ENCODE measurements around the gene CRYBA2. TPM values are rescaled to one million over a fixed set of nuclear protein-coding genes. Genes with fewer than 3 reads are reported as not detected.
A peak's percentile ranks its signal among the peaks of the same experiment; 100 is the strongest.

CRYBA2 gene
- total and polyA plus RNA-seq, 2 of the 8 experiments (the other 6 are each of a cell fraction or from before 2014, with no cell fraction given), result not detected

DNA sequence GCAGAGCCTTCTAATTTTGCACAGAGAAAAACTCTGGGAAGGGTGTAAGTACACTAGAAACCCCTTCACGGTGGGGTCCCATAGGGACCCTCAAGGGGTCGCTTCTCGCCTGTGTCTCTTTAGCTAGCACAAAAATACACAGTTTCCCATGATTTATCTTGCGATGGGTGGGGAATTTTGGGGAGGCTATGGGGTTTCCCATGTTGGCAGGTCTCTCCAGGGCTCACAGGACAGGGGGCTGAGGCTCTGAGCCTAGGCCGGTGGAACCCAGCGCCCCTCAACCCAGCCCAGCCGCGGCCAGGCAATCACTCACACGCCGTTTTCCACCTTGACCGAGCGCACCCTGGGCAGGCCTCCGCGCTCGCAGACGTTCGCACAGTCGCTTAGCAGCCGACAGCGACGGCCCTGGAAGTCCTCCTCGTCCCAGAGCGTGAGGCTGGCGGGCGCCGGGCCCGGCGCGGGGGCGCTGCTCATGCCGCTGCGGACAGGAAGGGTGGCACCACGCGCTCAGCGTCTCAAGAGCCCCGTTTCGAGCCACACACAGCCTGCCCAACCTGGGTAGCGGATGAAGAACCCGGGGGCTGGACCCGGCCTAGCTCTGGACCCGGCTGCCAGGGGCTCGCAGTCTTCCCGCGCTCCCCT, 398 bp downstream of the CRYBA2 start:
- TF ChIP-seq RNF2 (IDR thresholded peaks at IDR 0.05; ENCODE audit: borderline replicate concordance, low read depth, low read length, missing control alignments, poor library complexity, severe bottlenecking) (peak; percentile 82), RFX5 (IDR thresholded peaks at IDR 0.05; ENCODE audit: borderline replicate concordance, low read depth, low read length) (no peak), SUZ12 (IDR thresholded peaks at IDR 0.05; ENCODE audit: low read length) (peak; percentile 94)
- TF ChIP-seq, protein P1, sequence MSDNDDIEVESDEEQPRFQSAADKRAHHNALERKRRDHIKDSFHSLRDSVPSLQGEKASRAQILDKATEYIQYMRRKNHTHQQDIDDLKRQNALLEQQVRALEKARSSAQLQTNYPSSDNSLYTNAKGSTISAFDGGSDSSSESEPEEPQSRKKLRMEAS (IDR thresholded peaks at IDR 0.05), result 0 out of 2 replicates have a peak, but pooled peaks have one; percentile 33
- Histone ChIP-seq H3K27me3 (replicated peaks in 1 of 4; ENCODE audit: control insufficient read depth in 3 of 4, extremely low read depth in 1 of 4, insufficient read depth in 3 of 4, low read length in 3 of 4) (peaks cover 98 to 100% (median 100%) of the 10 kb centered on the region in 4 experiments), H3K9ac (replicated peaks in 1 of 4; ENCODE audit: extremely low read depth in 1 of 4, low read depth in 3 of 4, low read length in 3 of 4) (no peak overlapping the region), H3K23ac (ENCODE audit: insufficient read length) (no peak overlapping the region), H2BK5ac (ENCODE audit: low read depth, low read length) (no peak overlapping the region), H3K18ac (ENCODE audit: extremely low read depth, low read length) (no peak overlapping the region; the same call in none of the 2 replicates), H3K4ac (replicated peaks; ENCODE audit: insufficient read length, low read depth, low read length) (no peak overlapping the region), H3K36me3 (ENCODE audit: control insufficient read depth in 2 of 4, insufficient read depth in 4 of 4, low read length in 3 of 4) (peaks cover 0 to 6% (median 0%) of the 10 kb centered on the region in 4 experiments; a peak in 1 of 8 replicates), H2BK12ac (ENCODE audit: low read depth, low read length) (peak overlapping the region; percentile 68; the same call in 1 of the 2 replicates), H3K9me3 (ENCODE audit: insufficient read depth in 2 of 2, low read depth in 1 of 2, low read length in 1 of 2) (no peaks in the 10 kb centered on the region), H2BK120ac (replicated peaks; ENCODE audit: low read depth, low read length) (no peak overlapping the region), H2BK15ac (ENCODE audit: low read length) (no peak overlapping the region), H3K27ac (ENCODE audit: low read depth, low read length) (no peak overlapping the region), H2BK20ac (ENCODE audit: low read length) (no peak overlapping the region), H3K79me1 (ENCODE audit: low read depth, low read length) (no peaks in the 10 kb centered on the region), H3K4me1 (replicated peaks in 1 of 4; ENCODE audit: control insufficient read depth in 3 of 4, insufficient read depth in 4 of 4, low read length in 3 of 4) (peaks cover 0 to 21% (median 7%) of the 10 kb centered on the region in 4 experiments; a peak in 6 of 7 replicates), H3K14ac (ENCODE audit: insufficient read length) (no peak overlapping the region), H2AK5ac (ENCODE audit: low read depth, low read length) (no peak overlapping the region), H3K23me2 (ENCODE audit: low read depth, low read length) (peaks cover 2% of the 10 kb centered on the region; the same call in 1 of the 2 replicates), H3K56ac (replicated peaks; ENCODE audit: insufficient read length, low read depth, low read length) (no peak overlapping the region), H3K4me2 (ENCODE audit: insufficient read depth in 1 of 2, low read depth in 2 of 2, low read length in 2 of 2) (peak overlapping the region; percentile 59 to 64; a peak in 3 of 4 replicates), H2AFZ (ENCODE audit: low read length) (no peak overlapping the region), H4K20me1 (replicated peaks in 1 of 2; ENCODE audit: control insufficient read depth in 1 of 2, insufficient read depth in 2 of 2, low read length in 2 of 2) (peaks cover 29 to 35% of the 10 kb centered on the region in 2 experiments), H3K4me3 (ENCODE audit: extremely low read depth in 1 of 4, insufficient read depth in 2 of 4, low read depth in 3 of 4, low read length in 4 of 4) (peak overlapping the region in 3 of 4 experiments; percentile 8 to 42 (median 26); a peak in 4 of 8 replicates), H3K79me2 (ENCODE audit: control insufficient read depth in 1 of 2, insufficient read depth in 2 of 2, low read length in 2 of 2) (no peaks in the 10 kb centered on the region), H4K91ac (replicated peaks; ENCODE audit: insufficient read length, low read length) (no peak overlapping the region), H4K8ac (ENCODE audit: extremely low read depth, insufficient read depth, low read length) (peak overlapping the region; percentile 83; the same call in 1 of the 2 replicates), H4K5ac (ENCODE audit: insufficient read length, low read depth, low read length) (no peak overlapping the region)
- POLR2A ChIA-PET (ENCODE audit: partially characterized antibody), result interaction anchor here (1.2 kb wide), 1 partner anchor 8 kb away, joined by 3 read pairs; no protein-coding TSS in a partner anchor
- FAIRE-seq, result no peak
- no peak for DNase-seq (ENCODE audit: low read depth in 1 of 2, low spot score in 2 of 2)
- CTCF ChIA-PET (ENCODE audit: partially characterized antibody), result interaction anchor here (0.9 to 19.5 kb wide), 7 partner anchors 14 to 118 kb away, joined by 3 to 284 read pairs (median 92); partner anchors contain the start of gene FEV
- WGBS, 2 experiments (ENCODE audit: extremely low coverage in 1 of 2, insufficient coverage in 1 of 2, insufficient read length in 1 of 2, insufficient replicate concordance in 2 of 2, low coverage in 1 of 2, low lambda C conversion rate in 2 of 2, missing lambda C conversion rate in 1 of 2), result 8% methylated on average over 38 of the region's 44 CpGs; no CpG with 5 or more reads in 1 of the 2 experiments
